ENCODE data around the gene CD101.

- TF ChIP-seq CTCF (IDR thresholded peaks at IDR 0.05; ENCODE audit: borderline replicate concordance, extremely low read depth, low read length, poor library complexity, severe bottlenecking) = no peak
- TF ChIP-seq EZH2 (IDR thresholded peaks at IDR 0.05; ENCODE audit: borderline replicate concordance, low read depth, low read length, severe bottlenecking) = no peak
Measured at GRCh38 chr1:117058810-117059209, 57.2 kb downstream of the CD101 start.

Measured in DND-41 (cell line).